Esophagus squamous epithelium (tissue), 5 donors: ENCODE measurements around the gene CHD3. TPM values are rescaled to one million over a fixed set of nuclear protein-coding genes. Genes with fewer than 3 reads are reported as not detected.

ENCODE experiments used
- DNase-seq: peaks from one replicate; lab custom pipeline; 2025; lab: John Stamatoyannopoulos, UW
- H3K27ac ChIP-seq, 4 donors: fragments of 200-600 bp; sonication (generic); one replicate each; pipeline ENCODE4 v1.5.1; 2016 to 2019; ENCODE audit warnings: mild to moderate bottlenecking in 1 of 4
- H3K27me3 ChIP-seq, 4 donors: fragments of 200-600 bp; sonication (generic); 1 replicate in 3 of 4; 2 replicates in 1 of 4; pipeline versions ENCODE4 v1.5.1 to v1.6.0; 2017 to 2021; ENCODE audit warnings: antibody characterized with exemption in 1 of 4
- H3K36me3 ChIP-seq, 3 donors: fragments of 200-600 bp; sonication (generic); one replicate each; pipeline ENCODE4 v1.5.1; 2016 to 2019
- H3K4me1 ChIP-seq, 3 donors: fragments of 200-600 bp; sonication (generic); one replicate each; pipeline ENCODE4 v1.5.1; 2017 to 2019
- H3K4me3 ChIP-seq, 4 donors: fragments of 200-600 bp; sonication (generic); 1 replicate in 3 of 4; 2 replicates in 1 of 4; pipeline ENCODE4 v1.5.1; 2016 to 2019; ENCODE audit warnings: mild to moderate bottlenecking in 2 of 4, moderate library complexity in 1 of 4
- H3K9me3 ChIP-seq, 3 donors: fragments of 200-600 bp; sonication (generic); one replicate each; pipeline ENCODE4 v1.5.1; 2016 to 2019
- CTCF ChIP-seq, 6 experiments: fragments of 450-650 bp in 4 of 6; fragments of 200-600 bp in 2 of 6; sonication (generic) in 2 of 6; IDR thresholded peaks; one replicate each; pipeline ENCODE4 v1.5.1; 2016 to 2019; ENCODE audit warnings: antibody characterized with exemption in 6 of 6, mild to moderate bottlenecking in 4 of 6, moderate library complexity in 4 of 6
- POLR2A ChIP-seq, 4 donors: fragments of 450-650 bp; IDR thresholded peaks; one replicate each; pipeline ENCODE4 v1.6.1; 2017; ENCODE audit warnings: antibody characterized with exemption in 4 of 4, mild to moderate bottlenecking in 4 of 4, moderate library complexity in 3 of 4
- WGBS, 2 donors: methylation state at CpG; one replicate each; pipeline ENCODE4 v1.1.5; 2018; 5-methylcytosine and 5-hydroxymethylcytosine counted together
- intact Hi-C: fragments of 100-400 bp; cut with DNase I; formaldehyde crosslinking; loops from one replicate; pipeline ENCODE4 v1.15.0; 2022
- total RNA-seq, 4 donors: library from RNA; depleted of rRNA; stranded (reverse); fragments of >200 nt; gene quantifications; one replicate each; pipeline ENCODE4 v1.1.0, GENCODE V29; 2016
- donor health status: DM: yes; HTN: yes; CAD: no.

The CHD3 gene
- total RNA-seq, 4 donors from 2014 or later: 57.7 to 93.5 (median 73.0) TPM

- Histone ChIP-seq H3K27me3 (no peaks in the 10 kb centered on the region), H3K36me3 (peaks cover 13 to 98% (median 33%) of the 10 kb centered on the region in 3 donors), H3K27ac (no peak overlapping the region), H3K4me1 (no peaks in the 10 kb centered on the region), H3K9me3 (no peaks in the 10 kb centered on the region), H3K4me3 (no peak overlapping the region)
- WGBS, 2 donors: 87 to 95% methylated on average over 4 of the region's 4 CpGs
- no peak for TF ChIP-seq POLR2A (IDR thresholded peaks at IDR 0.05)
- TF ChIP-seq CTCF (IDR thresholded peaks at IDR 0.05): no peak
- DNase-seq: no peak
- intact Hi-C loops: no loop called here
These were observed 51.4 kb downstream of the CHD3 start for GRCh38 chr17:7940034-7940433.

- DNase-seq: no peak
- WGBS, 2 donors: 86 to 90% methylated on average over 6 of the region's 6 CpGs
- H3K36me3 ChIP-seq: peaks cover 13 to 98% (median 34%) of the 10 kb centered on the region in 3 donors
- H3K9me3 ChIP-seq: no peaks in the 10 kb centered on the region
- H3K27me3 ChIP-seq: no peaks in the 10 kb centered on the region
- H3K4me1 ChIP-seq: no peaks in the 10 kb centered on the region
- intact Hi-C loops: no loop called here
- H3K4me3 ChIP-seq: no peak overlapping the region
- no peak overlapping the region for H3K27ac ChIP-seq
- no peak for TF ChIP-seq POLR2A (IDR thresholded peaks at IDR 0.05)
- TF ChIP-seq CTCF (IDR thresholded peaks at IDR 0.05): no peak
These were observed 52.2 kb downstream of the CHD3 start for GRCh38 chr17:7940743-7941142.

GRCh38 chr17:7943291-7943690, 54.7 kb downstream of the CHD3 start:
- no peak overlapping the region for H3K4me3 ChIP-seq
- intact Hi-C loops: no loop called here
- peaks cover 13 to 97% (median 42%) of the 10 kb centered on the region in 3 donors for H3K36me3 ChIP-seq
- H3K4me1 ChIP-seq: no peaks in the 10 kb centered on the region
- no peak for DNase-seq
- H3K9me3 ChIP-seq: no peaks in the 10 kb centered on the region
- WGBS, 2 donors: 87 to 91% methylated on average over 4 to 12 of the region's 13 CpGs
- no peaks in the 10 kb centered on the region for H3K27me3 ChIP-seq
- no peak overlapping the region for H3K27ac ChIP-seq
- no peak for TF ChIP-seq POLR2A (IDR thresholded peaks at IDR 0.05)

- Histone ChIP-seq H3K4me3 (no peak overlapping the region), H3K9me3 (no peaks in the 10 kb centered on the region), H3K27ac (no peak overlapping the region), H3K36me3 (peaks cover 13 to 97% (median 38%) of the 10 kb centered on the region in 3 donors), H3K27me3 (no peaks in the 10 kb centered on the region), H3K4me1 (no peaks in the 10 kb centered on the region)
- intact Hi-C loops: no loop called here
- WGBS, 2 donors: 90% methylated on average over 5 to 7 of the region's 9 CpGs
- TF ChIP-seq POLR2A (IDR thresholded peaks at IDR 0.05): no peak
- TF ChIP-seq CTCF (IDR thresholded peaks at IDR 0.05): no peak
- no peak for DNase-seq
These were observed 55.7 kb downstream of the CHD3 start for GRCh38 chr17:7944326-7944725.

- intact Hi-C loops: no loop called here
- no peaks in the 10 kb centered on the region for H3K9me3 ChIP-seq
- no peak for DNase-seq
- no peak overlapping the region for H3K27ac ChIP-seq
- H3K36me3 ChIP-seq: peaks cover 13 to 90% (median 29%) of the 10 kb centered on the region in 3 donors
- H3K4me3 ChIP-seq: no peak overlapping the region
- TF ChIP-seq POLR2A (IDR thresholded peaks at IDR 0.05) (no peak), CTCF (IDR thresholded peaks at IDR 0.05) (no peak)
- no peaks in the 10 kb centered on the region for H3K27me3 ChIP-seq
- WGBS, 2 donors: 89 to 93% methylated on average over 3 to 7 of the region's 7 CpGs
- no peaks in the 10 kb centered on the region for H3K4me1 ChIP-seq
These were observed 57.1 kb downstream of the CHD3 start for GRCh38 chr17:7945651-7946050.

GRCh38 chr17:7946441-7946840, 57.9 kb downstream of the CHD3 start:
- no peak for DNase-seq
- H3K36me3 ChIP-seq: peaks cover 13 to 82% (median 29%) of the 10 kb centered on the region in 3 donors
- TF ChIP-seq CTCF (IDR thresholded peaks at IDR 0.05) (no peak), POLR2A (IDR thresholded peaks at IDR 0.05) (no peak)
- H3K4me3 ChIP-seq: no peak overlapping the region
- H3K9me3 ChIP-seq: no peaks in the 10 kb centered on the region
- H3K4me1 ChIP-seq: no peaks in the 10 kb centered on the region
- intact Hi-C loops: no loop called here
- H3K27ac ChIP-seq: no peak overlapping the region
- WGBS, 2 donors: 77 to 84% methylated on average over 5 of the region's 5 CpGs
- no peaks in the 10 kb centered on the region for H3K27me3 ChIP-seq
